ENCODE measurements around the gene TMEM175.

Gene TMEM175

GRCh38 chr4:900073-900472, 32.2 kb upstream of the TMEM175 start:
- DNase-seq (ENCODE audit: low read depth) = no peak

GRCh38 chr4:900721-901120, 31.5 kb upstream of the TMEM175 start:
- no peak for DNase-seq (ENCODE audit: low read depth)

- no peak for DNase-seq (ENCODE audit: low read depth)
Measured at GRCh38 chr4:901192-901910, 30.9 kb upstream of the TMEM175 start.

- DNase-seq (ENCODE audit: low read depth) = no peak
Measured at GRCh38 chr4:903066-904046, 28.9 kb upstream of the TMEM175 start.

GRCh38 chr4:905485-906338, 26.5 kb upstream of the TMEM175 start:
- no peak for DNase-seq (ENCODE audit: low read depth)

GRCh38 chr4:906339-907102, 25.7 kb upstream of the TMEM175 start:
- no peak for DNase-seq (ENCODE audit: low read depth)

- no peak for DNase-seq (ENCODE audit: low read depth)
Measured at GRCh38 chr4:907103-907400, 25.2 kb upstream of the TMEM175 start.

- no peak for DNase-seq (ENCODE audit: low read depth)
Measured at GRCh38 chr4:907691-908425, 24.4 kb upstream of the TMEM175 start.

GRCh38 chr4:909131-909571, 23.1 kb upstream of the TMEM175 start:
- no peak for DNase-seq (ENCODE audit: low read depth)

- DNase-seq (ENCODE audit: low read depth) = no peak
Measured at GRCh38 chr4:909821-910220, 22.4 kb upstream of the TMEM175 start.

- DNase-seq (ENCODE audit: low read depth) = no peak
Measured at GRCh38 chr4:910366-911091, 21.7 kb upstream of the TMEM175 start.

GRCh38 chr4:911221-911751, 21.0 kb upstream of the TMEM175 start:
- no peak for DNase-seq (ENCODE audit: low read depth)

GRCh38 chr4:911871-912490, 20.3 kb upstream of the TMEM175 start:
- DNase-seq (ENCODE audit: low read depth) = no peak

GRCh38 chr4:912548-913279, 19.5 kb upstream of the TMEM175 start:
- no peak for DNase-seq (ENCODE audit: low read depth)

- DNase-seq (ENCODE audit: low read depth) = no peak
Measured at GRCh38 chr4:913280-913618, 19.0 kb upstream of the TMEM175 start.

GRCh38 chr4:914531-914930, 17.7 kb upstream of the TMEM175 start:
- no peak for DNase-seq (ENCODE audit: low read depth)

- DNase-seq (ENCODE audit: low read depth) = no peak
Measured at GRCh38 chr4:915041-915474, 17.2 kb upstream of the TMEM175 start.

- DNase-seq (ENCODE audit: low read depth) = no peak
Measured at GRCh38 chr4:915595-915994, 16.7 kb upstream of the TMEM175 start.

GRCh38 chr4:917466-917865, 14.8 kb upstream of the TMEM175 start:
- no peak for DNase-seq (ENCODE audit: low read depth)

All from stimulated activated CD8-positive, alpha-beta memory T cell treated with anti-CD3 and anti-CD28 coated beads, Interleukin-15, amount 100 ng/mL, for 24 hours (primary cell).